ENCODE measurements around the gene GRK1.

The GRK1 gene

GRCh38 chr13:113731192-113732175 is 64.5 kb downstream of the GRK1 start:
- DNase-seq = no peak

- DNase-seq = no peak
These were observed 65.3 kb downstream of the GRK1 start for GRCh38 chr13:113732176-113732960.

- no peak for DNase-seq
These were observed 66.2 kb downstream of the GRK1 start for GRCh38 chr13:113732961-113733950.

- DNase-seq = no peak
These were observed 67.2 kb downstream of the GRK1 start for GRCh38 chr13:113734099-113734825.

GRCh38 chr13:113734826-113735125 is 67.8 kb downstream of the GRK1 start:
- no peak for DNase-seq

GRCh38 chr13:113735194-113735593 is 68.2 kb downstream of the GRK1 start:
- no peak for DNase-seq

GRCh38 chr13:113735750-113736149 is 68.7 kb downstream of the GRK1 start:
- no peak for DNase-seq

GRCh38 chr13:113736258-113736731 is 69.3 kb downstream of the GRK1 start:
- DNase-seq = no peak

- DNase-seq = no peak
These were observed 70.8 kb downstream of the GRK1 start for GRCh38 chr13:113737803-113738202.

- no peak for DNase-seq
These were observed 72.7 kb downstream of the GRK1 start for GRCh38 chr13:113739527-113740285.

GRCh38 chr13:113740286-113740556 is 73.2 kb downstream of the GRK1 start:
- no peak for DNase-seq

GRCh38 chr13:113740661-113741060 is 73.6 kb downstream of the GRK1 start:
- DNase-seq = no peak

GRCh38 chr13:113741191-113741668 is 74.2 kb downstream of the GRK1 start:
- no peak for DNase-seq

GRCh38 chr13:113742000-113742441 is 75.0 kb downstream of the GRK1 start:
- DNase-seq = peak; percentile 44

- peak; percentile 26 for DNase-seq
These were observed 75.6 kb downstream of the GRK1 start for GRCh38 chr13:113742445-113743120.

- no peak for DNase-seq
These were observed 76.6 kb downstream of the GRK1 start for GRCh38 chr13:113743366-113744195.

- DNase-seq = peak; percentile 96
These were observed 77.4 kb downstream of the GRK1 start for GRCh38 chr13:113744197-113745000.

GRCh38 chr13:113745059-113745458 is 78.0 kb downstream of the GRK1 start:
- no peak for DNase-seq

All from NCI-H2171 treated with DMSO at 0.1 percent for 48 hours (cell line).